Fibroblast of skin of left quadriceps (primary cell): Measurements from ENCODE around the gene PIGU.
"Not testable (repeated sequence)": the region's sequence is repeated elsewhere in the genome, so short reads cannot be mapped to it uniquely, and the experiment has no call there.

Experiments
- DNase-seq, 2 experiments: peaks; one replicate each; pipeline ENCODE4 v3.0.0-alpha.2; 2013; ENCODE audit warnings: low read depth in 2 of 2

PIGU gene

DNA sequence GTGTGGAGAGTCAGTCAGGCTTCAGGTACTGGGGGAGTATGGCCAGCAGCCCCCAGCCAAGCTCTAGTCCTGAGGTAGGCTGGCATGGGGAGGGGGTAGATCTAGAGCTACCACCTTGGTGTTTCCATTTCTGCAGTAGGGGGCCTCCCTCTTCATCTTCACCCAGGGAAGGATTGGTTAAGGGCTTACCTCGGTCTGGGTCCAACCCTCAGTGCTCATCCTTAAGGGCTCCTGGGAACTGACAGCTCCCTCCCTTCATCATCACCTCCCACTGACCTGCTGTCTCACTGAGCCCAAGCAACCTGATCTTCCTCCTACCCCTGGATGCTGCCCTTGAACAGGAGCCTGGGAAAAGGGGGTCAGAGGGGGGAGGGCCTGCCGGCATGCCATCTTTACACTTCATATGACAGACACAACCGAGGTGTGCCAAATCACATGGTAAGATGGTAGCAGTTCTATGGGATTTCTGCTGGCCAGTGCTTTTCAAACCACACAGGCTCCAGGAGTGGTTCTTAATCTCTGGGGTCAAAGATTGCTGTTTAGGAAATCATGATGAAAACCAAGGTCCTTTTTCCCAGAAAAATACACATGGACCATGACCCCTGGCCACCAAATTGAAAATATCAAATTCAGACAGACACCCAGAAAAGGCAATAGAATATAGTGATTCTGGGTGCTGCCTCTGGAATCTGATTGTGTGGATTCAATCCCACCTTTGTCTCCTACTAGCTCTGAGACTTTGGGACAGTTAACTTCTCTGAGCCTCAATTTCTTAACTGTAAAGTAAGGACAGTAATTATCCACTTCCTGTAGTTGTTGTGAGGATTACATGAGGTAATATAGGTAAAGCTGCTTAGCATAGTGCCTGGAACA lies 30.3 kb upstream of the PIGU start:
- DNase-seq = no peak

DNA sequence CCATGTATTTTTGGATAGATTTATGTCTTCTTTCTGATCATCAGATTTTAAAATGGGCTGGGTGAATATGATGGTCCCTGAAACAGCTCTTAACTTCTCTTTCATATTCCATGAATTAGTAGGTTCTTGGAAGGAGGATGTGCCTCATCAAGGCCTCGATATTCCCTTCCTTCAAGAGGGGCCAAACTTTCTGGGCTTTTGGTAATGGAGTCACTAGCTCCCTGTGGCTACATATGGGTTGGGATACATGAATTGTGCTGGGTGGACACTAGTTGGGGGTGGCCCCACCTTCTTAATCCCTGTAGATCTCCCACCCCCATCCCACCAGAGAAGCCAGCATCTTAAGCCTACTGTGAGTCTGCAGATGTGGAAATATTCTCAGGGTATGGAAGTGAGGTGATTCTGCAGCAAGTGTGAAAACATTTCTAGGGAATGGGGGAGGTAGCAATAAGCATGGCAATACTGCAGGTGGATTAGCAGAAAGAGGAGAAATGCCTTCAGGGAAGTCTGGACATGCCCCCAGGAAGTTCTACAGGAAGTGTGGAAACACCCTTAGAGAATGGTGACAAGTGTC lies 29.5 kb upstream of the PIGU start:
- no peak for DNase-seq

DNA sequence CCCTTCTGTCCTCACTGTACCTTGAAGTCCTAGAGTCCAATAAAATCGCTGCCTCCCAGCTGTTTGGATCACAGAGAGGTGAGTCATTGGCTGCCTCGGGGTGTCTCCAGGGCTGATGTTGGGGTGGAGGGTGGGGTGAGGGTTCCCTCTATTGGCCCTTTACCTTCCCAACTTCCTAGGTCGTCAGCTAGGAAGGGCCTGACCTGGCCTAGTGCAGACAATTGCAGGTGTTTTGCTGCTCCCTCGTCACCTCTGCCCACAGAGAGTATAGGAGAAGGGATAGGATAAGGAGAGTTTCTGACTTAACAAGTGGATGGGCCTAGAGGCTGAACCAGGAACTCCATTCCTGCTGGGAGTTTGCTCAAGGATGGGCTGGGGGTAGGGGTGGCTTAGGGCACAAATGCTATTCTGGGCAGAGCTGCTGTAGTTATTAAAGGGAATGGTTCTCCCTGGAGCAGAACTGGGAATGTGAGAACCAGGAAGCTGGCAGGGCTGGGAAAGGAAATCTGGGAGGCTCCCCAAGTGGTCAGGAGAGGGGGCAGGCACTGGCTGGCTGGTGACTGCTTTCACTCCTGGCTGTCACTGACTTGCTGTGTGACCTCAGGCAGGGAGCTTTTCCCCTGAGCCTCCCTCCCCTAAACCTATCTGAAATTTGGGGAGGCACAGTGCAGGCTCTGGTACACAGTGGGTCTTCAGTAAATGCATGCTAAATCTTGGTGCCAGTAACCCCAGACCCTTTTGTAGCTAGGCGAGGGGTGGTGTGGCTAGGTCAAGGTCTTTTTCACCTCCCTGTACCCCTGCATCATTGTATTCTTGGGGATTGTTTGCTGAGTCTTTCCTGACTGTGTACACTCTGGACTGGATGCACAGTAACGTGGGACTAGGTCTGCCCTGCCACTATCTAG lies 28.8 kb upstream of the PIGU start:
- DNase-seq = no peak

DNA sequence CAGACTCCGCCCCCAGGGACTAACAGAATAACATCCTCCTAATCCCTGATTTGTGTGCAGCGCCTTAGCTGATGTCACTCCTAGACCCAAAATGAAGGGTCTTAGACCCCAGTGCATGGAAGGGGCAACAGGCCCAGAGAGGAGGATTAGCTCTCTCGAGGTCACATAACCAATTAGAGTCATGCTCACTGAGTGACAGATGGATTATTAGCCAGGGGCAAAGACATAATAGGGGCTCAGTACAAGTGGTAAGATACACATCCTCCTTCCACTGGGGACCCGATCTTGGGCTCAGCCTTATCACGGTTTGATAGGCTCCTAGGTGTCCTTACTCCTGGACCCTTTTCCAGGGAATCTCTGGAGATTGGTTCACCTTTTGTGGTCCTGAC lies 28.1 kb upstream of the PIGU start:
- DNase-seq = no peak

DNA sequence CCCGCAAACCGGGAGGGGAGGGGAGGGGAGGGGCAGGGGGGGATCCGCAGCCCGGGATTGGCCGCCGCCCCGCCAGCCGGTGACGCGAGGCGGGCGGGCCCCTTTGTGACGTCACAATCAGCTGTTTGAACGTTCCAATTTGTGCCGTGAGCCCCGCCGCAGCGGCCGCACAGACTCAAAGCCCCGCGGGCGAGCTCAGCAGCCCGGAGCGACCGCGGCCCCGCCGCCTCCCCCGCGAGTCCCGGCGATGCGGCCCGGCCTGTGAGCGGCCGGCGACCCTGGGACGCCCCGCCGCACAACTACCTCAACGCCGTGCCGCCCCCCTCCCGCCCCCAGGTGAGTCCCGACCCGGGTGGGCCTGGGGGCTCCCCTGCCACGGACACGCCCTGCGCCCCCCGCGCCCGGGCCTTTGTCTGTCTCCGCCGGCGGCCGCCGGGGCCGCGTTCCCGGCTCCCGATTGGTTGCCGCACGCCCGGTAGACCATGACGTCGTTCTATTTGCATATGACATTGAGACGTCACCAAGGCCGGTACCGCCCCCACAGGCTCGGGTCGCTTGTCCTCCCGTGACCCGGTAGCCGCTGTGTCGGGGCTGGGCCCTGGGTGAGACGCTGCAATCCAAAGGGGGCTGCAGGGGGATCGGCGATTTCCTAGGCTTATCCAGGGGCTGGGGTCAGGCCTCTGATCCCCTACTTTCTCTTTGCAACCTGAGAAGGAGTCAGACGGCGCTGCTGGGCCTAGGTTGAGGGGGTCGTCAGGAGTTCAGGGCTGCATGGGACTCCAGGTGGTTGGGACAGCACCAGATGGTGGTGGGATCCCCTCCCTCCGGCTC lies 27.5 kb upstream of the PIGU start, which contains the start of gene TP53INP2:
Gene TP53INP2 (plus strand): TSS at position 168 of the 831 bp plus-strand sequence. CDS start 4,396 bp downstream, outside the sequence.
- DNase-seq = peak; percentile 66 to 71

DNA sequence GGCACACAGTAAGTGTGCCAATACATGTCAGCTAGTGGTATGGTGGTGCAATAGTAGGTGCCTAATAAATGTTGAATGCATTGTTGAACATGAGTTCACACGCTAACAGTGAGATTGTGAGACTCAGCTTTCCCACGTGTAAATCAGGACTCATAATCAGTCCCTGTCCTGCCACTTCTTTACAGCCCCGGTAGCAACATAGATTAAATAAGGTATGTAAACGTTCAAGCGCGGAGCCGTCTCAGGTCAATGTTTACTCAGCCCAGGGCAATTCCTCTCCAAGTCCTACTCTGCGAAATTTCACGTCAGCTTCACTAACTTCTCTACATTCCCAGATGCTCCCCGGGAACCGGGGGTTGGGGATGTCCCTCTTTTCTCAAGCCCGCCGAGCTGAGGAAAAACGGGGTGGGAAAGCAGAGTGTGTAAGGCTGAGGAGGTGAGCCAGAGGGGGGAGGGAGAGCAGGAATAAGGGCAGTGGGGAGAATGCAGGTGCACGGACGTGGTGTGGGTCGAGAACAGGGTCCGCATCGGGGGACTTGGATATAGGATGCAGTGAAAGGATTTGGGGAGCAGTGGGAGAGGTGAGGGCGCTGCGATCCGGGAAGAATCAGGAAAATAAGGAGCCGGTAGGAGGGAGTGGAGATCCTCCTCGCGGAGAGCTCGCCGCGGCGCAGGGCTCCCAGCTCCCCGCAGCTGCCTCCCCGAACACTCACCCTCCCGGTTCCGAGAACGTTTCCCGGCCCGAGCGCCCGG lies 26.7 kb upstream of the PIGU start:
- no peak for DNase-seq

DNA sequence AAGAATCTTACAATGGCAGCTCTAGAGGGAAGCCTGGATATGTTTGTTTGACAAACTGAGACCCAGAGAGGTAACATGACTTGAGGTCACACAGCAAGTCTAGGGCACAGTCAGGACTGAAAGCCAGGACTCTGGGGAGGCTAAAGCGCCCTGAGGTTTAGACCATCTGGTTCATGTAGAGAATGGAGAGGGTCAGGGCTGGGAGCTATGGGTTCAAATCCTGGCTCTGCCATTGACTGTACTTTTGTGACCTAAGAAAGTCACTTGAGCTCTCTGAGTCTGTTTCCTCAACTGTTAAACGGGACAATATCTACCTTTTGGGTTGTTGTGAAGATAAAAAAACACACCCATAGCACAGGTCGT lies 26.1 kb upstream of the PIGU start:
- DNase-seq = no peak

DNA sequence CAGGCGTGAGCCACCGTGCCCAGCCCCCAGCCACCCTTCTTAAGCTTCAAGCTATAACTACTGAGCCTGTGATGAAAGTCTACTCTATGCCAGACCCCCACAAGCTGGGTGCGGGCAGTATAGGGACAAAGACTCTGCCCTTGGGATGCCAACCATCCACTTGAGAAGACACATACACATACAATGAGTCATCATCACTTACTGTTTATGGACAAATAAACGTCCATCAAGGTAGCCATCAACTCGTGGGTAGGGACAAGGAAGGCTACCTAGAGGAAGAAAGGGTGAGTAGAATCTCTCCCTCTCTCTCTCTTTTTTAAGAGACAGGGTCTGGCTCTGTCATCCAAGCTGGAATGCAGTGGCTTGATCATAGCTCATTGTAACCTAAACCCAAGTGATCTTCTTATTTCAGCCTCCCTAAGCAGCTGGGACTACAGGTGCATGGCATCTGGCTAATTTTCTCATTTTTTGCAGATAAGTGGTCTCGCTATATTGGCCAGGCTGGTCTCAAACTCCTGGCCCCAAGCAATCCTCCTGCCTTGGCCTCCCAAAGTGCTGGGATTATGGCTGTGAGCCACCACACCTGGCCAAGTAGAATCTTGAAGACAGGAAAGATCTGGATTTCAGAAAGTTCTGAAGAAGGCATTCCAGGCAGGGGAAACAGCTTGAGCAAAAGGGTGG lies 24.7 kb upstream of the PIGU start:
- DNase-seq = no peak

DNA sequence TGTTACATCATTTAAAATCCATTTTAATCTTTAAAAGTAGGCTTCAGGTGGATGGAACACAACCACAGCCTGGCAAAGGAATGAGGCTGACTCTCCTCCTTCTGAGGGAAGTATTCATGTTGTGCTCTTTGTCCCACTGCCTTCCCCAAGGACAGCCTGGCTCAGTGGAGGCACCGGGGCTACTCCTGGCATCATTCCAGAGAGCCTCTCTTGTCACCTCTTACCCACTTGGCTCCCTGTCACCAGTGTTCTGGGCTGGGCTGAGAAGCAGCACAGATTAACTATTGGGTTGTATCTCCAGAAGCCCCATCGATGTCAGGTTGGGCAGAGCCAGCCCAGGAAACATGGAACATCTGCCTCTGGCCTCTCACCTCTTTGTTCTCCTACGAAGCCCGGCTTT lies 16.5 kb upstream of the PIGU start:
- DNase-seq = no peak

DNA sequence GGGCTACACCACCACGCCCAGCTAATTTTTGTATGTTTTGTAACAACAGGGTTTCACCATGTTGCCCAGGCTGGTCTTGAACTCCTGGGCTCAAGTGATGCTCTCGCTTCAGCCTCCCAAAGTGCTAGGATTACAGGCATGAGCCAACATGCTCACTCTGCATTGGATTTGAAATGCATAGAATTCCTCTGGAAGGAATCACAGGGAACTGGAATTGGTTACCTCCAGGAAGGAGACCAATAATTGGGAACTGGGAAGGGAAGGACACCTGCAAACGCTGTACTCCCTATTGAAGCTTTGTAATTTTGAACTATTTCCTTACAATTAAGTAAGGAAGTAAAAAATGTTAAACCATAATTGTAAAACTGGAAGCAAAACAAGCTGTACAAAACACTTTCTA lies 14.9 kb upstream of the PIGU start:
- no peak for DNase-seq

DNA sequence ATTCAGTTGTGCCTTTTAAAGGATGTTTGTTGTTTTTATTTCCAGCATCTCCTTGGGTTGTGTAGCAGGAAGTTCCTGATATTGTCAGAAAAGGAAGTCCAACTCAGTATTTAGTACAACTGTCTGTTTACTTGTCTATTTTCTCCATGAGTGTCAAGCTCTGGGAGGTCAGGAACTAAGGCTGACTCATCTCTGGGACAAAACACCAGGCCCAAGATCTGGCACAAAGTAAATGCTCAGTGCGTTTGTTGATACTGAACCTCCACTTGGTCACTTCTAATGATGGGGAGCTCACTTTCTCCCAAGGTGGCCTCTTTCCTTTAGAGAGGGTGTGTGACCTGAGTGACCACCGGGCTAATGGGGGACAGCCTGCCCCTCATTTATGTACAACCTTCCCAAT lies 12.6 kb upstream of the PIGU start:
- no peak for DNase-seq

DNA sequence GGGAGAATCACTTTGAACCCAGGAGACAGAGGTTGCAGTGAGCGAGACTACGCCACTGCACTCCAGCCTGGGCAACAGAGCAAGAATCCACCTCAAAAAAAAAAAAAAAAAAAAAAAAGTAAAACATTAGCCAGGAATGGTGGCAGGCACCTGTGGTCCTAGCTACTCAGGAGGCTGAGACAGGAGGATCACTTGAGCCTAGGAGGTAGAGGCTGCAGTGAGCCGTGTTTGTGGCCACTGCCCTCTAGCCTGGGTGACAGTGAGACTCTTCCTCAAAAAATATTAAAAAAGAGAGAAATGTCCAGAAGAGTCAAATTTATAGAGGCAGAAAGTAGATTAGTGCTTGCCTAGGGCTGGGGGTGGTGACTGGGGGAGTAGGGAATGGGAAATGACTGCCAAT lies 6.8 kb upstream of the PIGU start:
- no peak for DNase-seq

DNA sequence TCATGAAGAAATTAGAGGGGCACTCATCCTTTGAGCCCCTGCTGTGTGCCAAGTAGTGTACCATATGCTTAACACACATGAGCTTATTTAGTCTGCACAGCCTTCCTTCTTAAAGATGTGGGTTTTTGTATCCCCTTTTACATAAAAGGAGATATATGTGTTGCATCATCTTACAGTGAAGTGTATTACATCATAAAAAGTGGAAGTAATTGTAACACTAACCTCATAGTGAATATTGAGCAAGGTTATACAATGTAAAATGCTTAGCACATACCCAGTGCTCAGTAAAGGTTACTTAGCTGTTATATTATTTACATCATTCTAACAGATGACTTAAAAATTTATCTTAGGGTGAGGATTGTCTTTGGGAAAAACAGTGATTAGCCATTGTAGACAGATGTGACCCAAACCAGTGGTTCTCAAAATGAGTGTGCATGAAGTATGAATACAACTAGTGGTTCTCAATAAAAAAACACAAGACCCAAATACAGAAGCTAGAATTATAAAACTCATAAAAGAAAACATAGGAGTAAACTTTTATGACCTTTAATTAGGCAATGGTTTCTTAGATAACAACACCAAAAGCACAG lies 3.8 kb upstream of the PIGU start:
- no peak for DNase-seq

DNA sequence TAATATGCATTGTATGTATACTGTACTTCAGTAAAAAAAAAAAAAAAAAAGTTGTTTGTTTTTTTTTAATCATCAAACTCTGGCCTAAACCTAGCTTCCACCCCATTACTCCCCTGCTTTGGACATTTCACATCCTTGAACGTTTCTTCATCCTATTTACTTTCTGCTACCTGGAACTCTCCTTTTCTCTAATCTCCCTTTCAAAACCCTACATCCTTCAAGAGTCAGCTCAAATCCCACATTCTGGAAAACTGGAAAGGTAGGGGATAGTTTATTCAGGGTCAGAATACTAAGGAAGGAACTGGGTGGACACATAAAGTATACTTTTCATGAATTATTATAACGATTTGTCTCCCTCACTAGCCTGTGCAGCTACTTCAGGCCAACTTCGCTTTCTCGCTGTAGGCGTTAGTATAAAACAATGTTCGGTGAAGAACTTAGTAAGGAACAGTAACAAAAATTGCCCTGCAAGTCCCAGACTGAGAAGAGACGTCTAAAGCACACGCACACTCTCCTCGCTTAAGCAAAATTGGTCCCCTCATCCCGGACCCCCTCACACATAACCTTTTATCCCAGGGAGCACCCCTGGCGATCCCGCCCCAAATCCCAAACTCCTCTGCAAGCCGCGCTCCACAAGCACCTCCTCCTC lies 775 bp downstream of the PIGU start:
- DNase-seq = no peak

DNA sequence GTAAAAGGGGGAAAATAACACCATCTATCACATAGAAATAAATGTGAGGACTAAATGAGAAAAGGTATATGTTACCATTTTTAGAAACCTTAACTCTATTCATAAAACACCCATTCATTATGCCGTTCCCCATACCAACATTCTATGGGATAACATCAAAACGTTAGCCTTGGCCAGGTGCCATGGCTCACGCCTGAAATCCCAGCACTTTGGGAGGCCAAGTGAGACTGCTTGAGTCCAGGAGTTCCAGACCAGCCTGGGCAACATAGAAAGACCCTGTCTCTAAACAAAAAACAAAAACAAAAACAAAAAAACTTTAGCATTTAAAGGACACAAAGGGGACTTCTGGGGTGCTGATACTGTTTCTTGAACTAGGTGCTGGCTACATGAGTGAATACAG lies 1.3 kb downstream of the PIGU start:
- DNase-seq = no peak

DNA sequence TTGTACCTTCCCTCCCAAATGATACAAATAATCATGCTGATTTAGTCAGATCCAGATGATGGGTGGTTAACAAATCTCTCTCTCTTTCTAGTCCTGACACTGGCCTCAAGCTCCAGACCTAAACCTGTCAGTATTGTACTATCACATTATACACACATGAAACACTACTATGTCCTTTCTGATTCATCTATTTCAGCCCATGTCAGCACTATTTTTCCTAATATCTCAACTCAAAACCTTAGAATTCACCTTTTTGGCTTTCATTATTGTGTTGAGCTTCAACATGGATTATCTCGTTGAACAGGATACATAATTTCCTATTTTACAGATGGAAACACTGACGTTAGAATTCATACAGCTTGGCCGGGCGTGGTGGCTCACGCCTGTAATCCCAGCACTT lies 3.5 kb downstream of the PIGU start:
- DNase-seq = no peak

DNA sequence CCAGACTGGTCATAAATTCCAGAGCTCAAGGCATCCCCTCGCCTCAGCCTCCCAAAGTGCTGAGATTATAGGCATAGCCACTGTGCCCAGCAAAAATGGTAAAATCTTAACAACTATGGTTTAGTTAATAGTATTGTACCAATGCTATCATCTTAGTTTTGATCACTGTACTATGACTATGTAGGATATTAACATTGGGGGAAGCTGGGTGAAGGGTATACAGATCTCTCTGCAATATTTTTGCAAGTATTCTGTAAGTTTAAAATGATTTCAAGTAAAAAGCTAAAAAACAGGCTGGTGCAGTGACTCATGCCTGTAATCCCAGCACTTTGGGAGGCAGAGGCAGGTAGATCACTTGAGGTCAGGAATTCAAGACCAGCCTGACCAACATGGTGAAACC lies 7.8 kb downstream of the PIGU start:
- DNase-seq = no peak

DNA sequence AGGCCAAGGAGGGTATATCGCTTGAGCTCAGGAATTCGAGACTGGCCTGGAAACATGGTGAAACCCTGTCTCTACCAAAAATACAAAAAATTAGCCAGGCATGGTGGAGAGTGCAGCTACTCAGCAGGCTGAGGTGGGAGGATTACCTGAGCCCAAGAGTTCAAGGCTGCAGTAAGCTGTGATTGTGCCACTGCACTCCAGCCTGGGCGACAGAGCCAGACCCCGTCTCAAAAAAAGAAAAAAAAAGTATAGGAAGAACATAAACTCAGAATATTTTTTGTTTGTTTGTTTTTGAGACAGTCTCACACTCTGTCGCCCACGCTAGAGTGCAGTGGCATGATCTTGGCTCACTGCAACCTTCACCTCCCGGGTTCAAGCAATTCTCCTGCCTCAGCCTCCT lies 12.1 kb downstream of the PIGU start:
- not testable (repeated sequence) for DNase-seq

DNA sequence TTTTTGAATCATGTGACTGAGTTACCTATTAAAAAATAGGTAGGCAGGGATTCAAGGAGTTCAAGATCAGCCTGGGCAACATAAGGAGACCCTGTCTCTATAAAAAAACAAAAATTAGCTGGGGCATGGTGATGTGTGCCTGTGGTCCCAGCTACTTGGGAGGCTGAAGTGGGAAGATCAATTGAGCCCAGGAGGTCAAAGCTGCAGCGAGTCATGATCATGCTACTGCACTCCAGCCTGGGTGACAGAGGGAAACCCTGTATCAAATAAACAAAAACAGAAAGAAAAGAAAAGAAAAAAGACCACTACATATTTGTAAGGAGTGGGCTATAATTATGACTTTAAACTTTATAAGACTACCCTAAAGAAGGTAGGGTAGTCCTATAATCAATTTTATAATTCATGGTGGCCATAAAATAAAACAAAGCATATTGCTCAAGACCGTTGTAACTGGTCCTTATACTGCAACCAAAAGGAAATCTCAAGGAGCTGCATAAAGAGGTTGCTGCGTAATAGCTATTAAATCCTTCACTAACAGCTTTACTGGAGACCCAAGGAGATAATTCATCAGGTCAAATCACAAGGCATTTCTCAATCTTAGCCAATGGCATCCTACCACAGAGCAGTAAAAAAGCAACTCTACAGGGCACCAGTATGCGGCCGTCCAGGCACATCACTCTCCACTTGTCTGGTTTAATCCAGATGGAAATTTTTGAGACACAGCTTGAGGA lies 13.5 kb downstream of the PIGU start:
- DNase-seq = peak; percentile 12 to 15
